ENCODE results near the gene PRDM5.

DNA sequence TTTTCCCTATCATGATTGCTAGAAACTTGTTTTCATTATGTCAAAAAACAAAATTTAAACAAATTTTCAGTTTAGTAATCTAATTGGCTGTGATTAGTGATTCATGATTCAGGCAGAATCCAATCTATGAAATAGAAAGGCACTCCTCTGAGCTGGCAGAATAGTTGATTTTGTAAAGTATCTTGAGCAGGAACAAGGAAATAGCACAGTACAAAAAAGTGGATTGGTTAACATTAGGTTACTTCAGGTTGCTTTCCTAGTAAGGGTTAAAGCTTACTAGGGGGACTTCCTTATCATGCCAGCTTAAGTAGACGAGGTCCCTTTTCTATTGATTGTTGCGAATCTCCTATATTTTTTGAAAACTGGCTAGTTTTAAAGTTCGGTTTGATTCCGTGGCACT lies 43.4 kb upstream of the PRDM5 start:
- TF ChIP-seq POLR2AphosphoS5 (IDR thresholded peaks at IDR 0.05; ENCODE audit: low read depth, low read length) (no peak), TAF1 (IDR thresholded peaks at IDR 0.05; ENCODE audit: borderline replicate concordance, insufficient read depth, low read length) (no peak), FOXP2 (optimal IDR thresholded peaks at IDR 0.05; ENCODE audit: borderline replicate concordance, extremely low read depth, extremely low read length, insufficient read depth) (no peak), SIN3A (IDR thresholded peaks at IDR 0.05; ENCODE audit: borderline replicate concordance, insufficient read depth, low read length) (no peak)
- TF ChIP-seq, protein P1, sequence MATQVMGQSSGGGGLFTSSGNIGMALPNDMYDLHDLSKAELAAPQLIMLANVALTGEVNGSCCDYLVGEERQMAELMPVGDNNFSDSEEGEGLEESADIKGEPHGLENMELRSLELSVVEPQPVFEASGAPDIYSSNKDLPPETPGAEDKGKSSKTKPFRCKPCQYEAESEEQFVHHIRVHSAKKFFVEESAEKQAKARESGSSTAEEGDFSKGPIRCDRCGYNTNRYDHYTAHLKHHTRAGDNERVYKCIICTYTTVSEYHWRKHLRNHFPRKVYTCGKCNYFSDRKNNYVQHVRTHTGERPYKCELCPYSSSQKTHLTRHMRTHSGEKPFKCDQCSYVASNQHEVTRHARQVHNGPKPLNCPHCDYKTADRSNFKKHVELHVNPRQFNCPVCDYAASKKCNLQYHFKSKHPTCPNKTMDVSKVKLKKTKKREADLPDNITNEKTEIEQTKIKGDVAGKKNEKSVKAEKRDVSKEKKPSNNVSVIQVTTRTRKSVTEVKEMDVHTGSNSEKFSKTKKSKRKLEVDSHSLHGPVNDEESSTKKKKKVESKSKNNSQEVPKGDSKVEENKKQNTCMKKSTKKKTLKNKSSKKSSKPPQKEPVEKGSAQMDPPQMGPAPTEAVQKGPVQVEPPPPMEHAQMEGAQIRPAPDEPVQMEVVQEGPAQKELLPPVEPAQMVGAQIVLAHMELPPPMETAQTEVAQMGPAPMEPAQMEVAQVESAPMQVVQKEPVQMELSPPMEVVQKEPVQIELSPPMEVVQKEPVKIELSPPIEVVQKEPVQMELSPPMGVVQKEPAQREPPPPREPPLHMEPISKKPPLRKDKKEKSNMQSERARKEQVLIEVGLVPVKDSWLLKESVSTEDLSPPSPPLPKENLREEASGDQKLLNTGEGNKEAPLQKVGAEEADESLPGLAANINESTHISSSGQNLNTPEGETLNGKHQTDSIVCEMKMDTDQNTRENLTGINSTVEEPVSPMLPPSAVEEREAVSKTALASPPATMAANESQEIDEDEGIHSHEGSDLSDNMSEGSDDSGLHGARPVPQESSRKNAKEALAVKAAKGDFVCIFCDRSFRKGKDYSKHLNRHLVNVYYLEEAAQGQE (IDR thresholded peaks at IDR 0.05; ENCODE audit: insufficient read depth in 1 of 2, low read depth in 2 of 2, low read length in 2 of 2): no peak
